Measurements from ENCODE around the gene NRTN.

NRTN gene

GRCh38 chr19:5822181-5822844, 17.4 kb downstream of the NRTN start:
- ATAC-seq: no peak
- TF ChIP-seq ZNF70 (CRISPR knock-in tag; IDR thresholded peaks at IDR 0.05) (no peak), TSHZ2 (CRISPR knock-in tag; IDR thresholded peaks at IDR 0.05) (no peak), ISL1 (CRISPR knock-in tag; IDR thresholded peaks at IDR 0.05) (no peak), GLIS3 (CRISPR knock-in tag; IDR thresholded peaks at IDR 0.05) (no peak), CSDC2 (CRISPR knock-in tag; IDR thresholded peaks at IDR 0.05) (no peak), RARB (CRISPR knock-in tag; IDR thresholded peaks at IDR 0.05) (no peak), POU6F1 (CRISPR knock-in tag; IDR thresholded peaks at IDR 0.05; ENCODE audit: borderline replicate concordance, low read depth) (no peak), ZC3H10 (CRISPR knock-in tag; IDR thresholded peaks at IDR 0.05) (no peak), TOX (CRISPR knock-in tag; IDR thresholded peaks at IDR 0.05; ENCODE audit: borderline replicate concordance) (no peak), ZFP30 (CRISPR knock-in tag; IDR thresholded peaks at IDR 0.05) (no peak), ZNF565 (CRISPR knock-in tag; conservative IDR thresholded peaks at IDR 0.05; ENCODE audit: low read depth) (no peak), PPARA (CRISPR knock-in tag; IDR thresholded peaks at IDR 0.05; ENCODE audit: borderline replicate concordance) (no peak), ZFP3 (CRISPR knock-in tag; IDR thresholded peaks at IDR 0.05) (no peak), TCF4 (CRISPR knock-in tag; IDR thresholded peaks at IDR 0.05; ENCODE audit: borderline replicate concordance) (no peak), ARNTL (CRISPR knock-in tag; IDR thresholded peaks at IDR 0.05; ENCODE audit: borderline replicate concordance, low read depth) (no peak), PATZ1 (CRISPR knock-in tag; IDR thresholded peaks at IDR 0.05; ENCODE audit: borderline replicate concordance) (no peak), ESRRG (CRISPR knock-in tag; IDR thresholded peaks at IDR 0.05) (no peak), CREB5 (CRISPR knock-in tag; IDR thresholded peaks at IDR 0.05; ENCODE audit: low read depth) (no peak), SNAI2 (CRISPR knock-in tag; IDR thresholded peaks at IDR 0.05) (no peak)

GRCh38 chr19:5823579-5824281, 18.9 kb downstream of the NRTN start:
- peak; percentile 33 for ATAC-seq
- TF ChIP-seq CSRNP3 (CRISPR knock-in tag; IDR thresholded peaks at IDR 0.05) (no peak), PATZ1 (CRISPR knock-in tag; IDR thresholded peaks at IDR 0.05; ENCODE audit: borderline replicate concordance) (no peak), CSDC2 (CRISPR knock-in tag; IDR thresholded peaks at IDR 0.05) (no peak), BACH2 (CRISPR knock-in tag; IDR thresholded peaks at IDR 0.05; ENCODE audit: borderline replicate concordance) (no peak), TOX (CRISPR knock-in tag; IDR thresholded peaks at IDR 0.05; ENCODE audit: borderline replicate concordance) (no peak), POU6F1 (CRISPR knock-in tag; IDR thresholded peaks at IDR 0.05; ENCODE audit: borderline replicate concordance, low read depth) (no peak), CREB5 (CRISPR knock-in tag; IDR thresholded peaks at IDR 0.05; ENCODE audit: low read depth) (no peak), OSR1 (CRISPR knock-in tag; IDR thresholded peaks at IDR 0.05) (no peak), ZNF70 (CRISPR knock-in tag; IDR thresholded peaks at IDR 0.05) (no peak), GLIS3 (CRISPR knock-in tag; IDR thresholded peaks at IDR 0.05) (no peak), ZC3H10 (CRISPR knock-in tag; IDR thresholded peaks at IDR 0.05) (no peak), TCF4 (CRISPR knock-in tag; IDR thresholded peaks at IDR 0.05; ENCODE audit: borderline replicate concordance) (no peak), ZFP30 (CRISPR knock-in tag; IDR thresholded peaks at IDR 0.05) (no peak)

Measured in SK-N-SH treated with all-trans-retinoic acid at 6 μM for 48 hours (cell line).